Measurements from ENCODE around the gene ACTL7B. TPM values are rescaled to one million over a fixed set of nuclear protein-coding genes. Genes with fewer than 3 reads are reported as not detected.
"Not testable (repeated sequence)": the region's sequence is repeated elsewhere in the genome, so short reads cannot be mapped to it uniquely, and the experiment has no call there.

ACTL7B gene
- total RNA-seq, 2 donors from 2014 or later: not detected

DNA sequence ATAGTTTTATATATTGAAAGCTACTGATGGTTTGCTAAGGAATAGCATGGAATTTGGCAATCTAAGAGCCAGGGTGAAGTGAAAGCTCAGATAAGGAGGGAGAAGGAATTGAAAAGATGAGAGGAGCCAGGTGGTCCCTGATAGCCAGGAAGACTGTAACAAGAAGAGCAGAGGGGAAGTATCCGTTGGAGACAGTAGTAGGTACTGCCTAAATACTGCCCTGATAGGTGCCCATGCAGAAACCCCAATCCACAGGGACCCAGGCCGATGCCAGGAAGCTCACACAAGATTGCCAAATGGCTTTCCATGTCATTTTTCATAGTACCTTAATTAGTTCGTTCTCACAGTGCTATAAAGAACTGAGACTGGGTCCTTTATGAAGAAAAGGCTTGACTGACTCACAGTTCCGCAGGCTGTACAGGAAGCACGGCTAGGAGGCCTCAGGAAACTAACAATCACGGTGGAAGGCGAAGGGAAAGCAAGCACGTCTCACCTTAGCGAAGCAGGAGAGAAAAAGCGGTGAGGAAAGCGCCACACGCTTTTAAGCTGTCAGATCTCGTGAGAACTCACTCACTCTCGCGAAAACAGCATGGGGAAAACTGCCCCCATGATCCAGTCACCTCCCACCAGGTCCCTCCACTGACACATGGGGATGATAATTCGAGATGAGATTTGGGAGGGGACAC is 13.0 kb downstream of the ACTL7B start:
- Histone ChIP-seq H3K36me3 (no peaks in the 10 kb centered on the region), H3K4me1 (ENCODE audit: control insufficient read depth in 1 of 2, low read depth in 2 of 2) (no peaks in the 10 kb centered on the region), H3K27me3 (replicated peaks; ENCODE audit: insufficient read depth) (no peaks in the 10 kb centered on the region), H3K4me3 (no peak overlapping the region), H3K9me3 (no peaks in the 10 kb centered on the region), H3K27ac (no peak overlapping the region)
- TF ChIP-seq, protein P1, sequence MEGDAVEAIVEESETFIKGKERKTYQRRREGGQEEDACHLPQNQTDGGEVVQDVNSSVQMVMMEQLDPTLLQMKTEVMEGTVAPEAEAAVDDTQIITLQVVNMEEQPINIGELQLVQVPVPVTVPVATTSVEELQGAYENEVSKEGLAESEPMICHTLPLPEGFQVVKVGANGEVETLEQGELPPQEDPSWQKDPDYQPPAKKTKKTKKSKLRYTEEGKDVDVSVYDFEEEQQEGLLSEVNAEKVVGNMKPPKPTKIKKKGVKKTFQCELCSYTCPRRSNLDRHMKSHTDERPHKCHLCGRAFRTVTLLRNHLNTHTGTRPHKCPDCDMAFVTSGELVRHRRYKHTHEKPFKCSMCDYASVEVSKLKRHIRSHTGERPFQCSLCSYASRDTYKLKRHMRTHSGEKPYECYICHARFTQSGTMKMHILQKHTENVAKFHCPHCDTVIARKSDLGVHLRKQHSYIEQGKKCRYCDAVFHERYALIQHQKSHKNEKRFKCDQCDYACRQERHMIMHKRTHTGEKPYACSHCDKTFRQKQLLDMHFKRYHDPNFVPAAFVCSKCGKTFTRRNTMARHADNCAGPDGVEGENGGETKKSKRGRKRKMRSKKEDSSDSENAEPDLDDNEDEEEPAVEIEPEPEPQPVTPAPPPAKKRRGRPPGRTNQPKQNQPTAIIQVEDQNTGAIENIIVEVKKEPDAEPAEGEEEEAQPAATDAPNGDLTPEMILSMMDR (IDR thresholded peaks at IDR 0.05): no peak
- no peak for DNase-seq (ENCODE audit: low spot score)
- ATAC-seq (ENCODE audit: insufficient number of reproducible peaks, low FRiP score, low read depth): no peak

DNA sequence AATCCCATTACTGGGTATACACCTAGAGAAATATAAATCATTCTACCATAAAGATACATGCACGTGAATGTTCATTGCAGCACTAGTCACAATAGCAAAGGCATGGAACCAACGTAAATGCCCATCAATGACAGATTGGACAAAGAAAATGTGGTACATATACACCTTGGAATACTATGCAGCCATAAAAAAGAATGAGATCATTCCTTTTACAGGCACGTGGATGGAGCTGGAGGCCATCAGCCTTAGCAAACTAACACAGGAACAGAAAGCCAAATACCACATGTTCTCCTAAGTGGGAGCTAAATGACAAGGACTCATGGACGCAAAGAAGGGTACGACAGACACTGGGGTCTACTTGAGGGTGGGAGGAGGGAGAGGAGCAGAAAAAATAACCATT is 16.2 kb downstream of the ACTL7B start:
- H3K27me3 ChIP-seq (replicated peaks; ENCODE audit: insufficient read depth); H3K27ac ChIP-seq; H3K4me3 ChIP-seq; H3K4me1 ChIP-seq (ENCODE audit: control insufficient read depth in 1 of 2, low read depth in 2 of 2); DNase-seq (ENCODE audit: low spot score); H3K9me3 ChIP-seq; ATAC-seq (ENCODE audit: insufficient number of reproducible peaks, low FRiP score, low read depth); H3K36me3 ChIP-seq: not testable (repeated sequence)

DNA sequence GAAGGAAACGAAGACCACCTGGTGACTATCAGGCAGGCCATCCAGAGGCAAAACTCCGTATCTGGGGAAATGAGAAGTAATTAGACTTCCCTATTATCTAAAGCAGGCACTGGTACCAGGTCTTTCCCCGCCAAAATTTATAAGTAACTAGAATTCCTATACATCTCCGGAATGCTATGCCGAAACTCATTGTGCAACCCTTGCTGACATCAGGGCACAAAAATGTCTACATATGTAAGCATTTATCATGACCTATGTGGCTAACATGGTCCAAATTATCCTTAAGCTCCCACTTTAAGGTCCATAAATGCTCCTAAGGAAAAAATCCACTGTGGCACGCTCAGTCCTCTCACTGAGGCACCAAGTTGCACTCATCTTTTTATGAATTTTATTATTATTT is 17.8 kb downstream of the ACTL7B start:
- ATAC-seq (ENCODE audit: insufficient number of reproducible peaks, low FRiP score, low read depth): no peak
- no peaks in the 10 kb centered on the region for H3K36me3 ChIP-seq
- no peaks in the 10 kb centered on the region for H3K9me3 ChIP-seq
- H3K4me3 ChIP-seq: no peak overlapping the region
- no peaks in the 10 kb centered on the region for H3K27me3 ChIP-seq (replicated peaks; ENCODE audit: insufficient read depth)
- H3K4me1 ChIP-seq (ENCODE audit: control insufficient read depth in 1 of 2, low read depth in 2 of 2): no peaks in the 10 kb centered on the region
- no peak for DNase-seq (ENCODE audit: low spot score)
- H3K27ac ChIP-seq: no peak overlapping the region
- TF ChIP-seq, protein P1 (IDR thresholded peaks at IDR 0.05): no peak

DNA sequence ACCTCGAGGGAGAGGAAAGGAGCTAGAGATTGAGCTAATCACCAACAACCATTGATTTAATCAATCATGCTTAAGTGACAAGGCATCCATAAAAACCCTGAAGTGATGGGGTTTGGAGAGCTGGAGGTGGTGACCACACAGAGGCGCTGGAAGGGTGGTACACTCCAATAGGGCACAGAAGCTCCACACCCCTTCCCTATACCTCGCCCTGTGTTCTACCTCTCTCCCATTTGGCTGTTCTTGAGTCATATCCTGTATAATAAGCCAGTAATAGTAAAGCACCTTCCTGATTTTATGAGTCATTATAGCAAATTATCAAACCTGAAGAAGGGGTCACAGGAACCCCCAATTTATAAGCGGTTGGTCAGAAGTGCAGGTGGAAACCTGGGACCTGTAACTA is 18.3 kb downstream of the ACTL7B start:
- DNase-seq (ENCODE audit: low spot score) (no peak), ATAC-seq (ENCODE audit: insufficient number of reproducible peaks, low FRiP score, low read depth) (no peak)
- Histone ChIP-seq H3K4me1 (ENCODE audit: control insufficient read depth in 1 of 2, low read depth in 2 of 2) (no peaks in the 10 kb centered on the region), H3K36me3 (no peaks in the 10 kb centered on the region), H3K4me3 (no peak overlapping the region), H3K9me3 (no peaks in the 10 kb centered on the region), H3K27ac (no peak overlapping the region), H3K27me3 (replicated peaks; ENCODE audit: insufficient read depth) (no peaks in the 10 kb centered on the region)
- TF ChIP-seq, protein P1 (IDR thresholded peaks at IDR 0.05): no peak

DNA sequence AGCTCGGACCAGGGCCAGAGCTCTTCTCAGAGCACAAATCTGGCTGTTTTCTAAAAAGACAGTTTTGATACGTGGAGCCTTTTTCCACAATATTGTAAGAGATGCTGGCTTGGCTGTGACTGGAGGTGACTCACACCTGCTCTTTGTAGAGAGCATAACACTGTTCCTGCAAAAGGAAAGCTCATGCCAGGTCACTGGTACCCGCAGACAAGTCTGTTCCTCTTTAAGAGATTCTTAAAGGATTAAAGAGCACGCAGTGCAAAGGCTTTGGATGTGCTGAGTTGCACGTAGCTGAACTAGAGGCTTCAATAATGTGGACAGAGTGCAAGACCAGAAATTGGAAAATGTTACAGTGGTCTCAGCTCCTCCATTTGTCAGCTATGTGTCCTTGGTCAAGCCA is 19.0 kb downstream of the ACTL7B start:
- H3K9me3 ChIP-seq: no peaks in the 10 kb centered on the region
- TF ChIP-seq, protein P1 (IDR thresholded peaks at IDR 0.05): no peak
- H3K4me1 ChIP-seq (ENCODE audit: control insufficient read depth in 1 of 2, low read depth in 2 of 2): no peaks in the 10 kb centered on the region
- H3K4me3 ChIP-seq: no peak overlapping the region
- DNase-seq (ENCODE audit: low spot score) (no peak), ATAC-seq (ENCODE audit: insufficient number of reproducible peaks, low FRiP score, low read depth) (no peak)
- no peaks in the 10 kb centered on the region for H3K27me3 ChIP-seq (replicated peaks; ENCODE audit: insufficient read depth)
- no peak overlapping the region for H3K27ac ChIP-seq
- H3K36me3 ChIP-seq: no peaks in the 10 kb centered on the region

DNA sequence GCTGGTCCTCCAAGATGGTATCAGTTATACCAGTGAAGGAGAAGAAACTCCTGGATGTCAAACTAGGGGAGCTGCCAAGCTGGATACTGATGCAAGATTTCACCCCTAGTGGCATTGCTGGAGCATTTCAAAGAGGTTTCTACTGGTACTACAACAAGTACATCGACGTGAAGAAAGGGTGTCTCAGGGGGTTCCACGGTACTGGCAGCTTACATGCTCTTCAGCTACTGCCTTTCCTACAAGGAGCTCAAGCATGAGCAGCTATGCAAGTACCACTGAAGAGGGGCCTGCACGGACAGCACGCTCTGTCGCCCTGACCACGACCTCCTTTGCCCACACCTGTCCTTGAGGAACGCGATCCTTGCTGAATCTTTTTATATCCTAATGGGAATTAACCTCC is 19.5 kb downstream of the ACTL7B start:
- no peaks in the 10 kb centered on the region for H3K4me1 ChIP-seq (ENCODE audit: control insufficient read depth in 1 of 2, low read depth in 2 of 2)

More for the DNA sequence above, 19.5 kb downstream of the ACTL7B start:
- H3K9me3 ChIP-seq: no peaks in the 10 kb centered on the region
- TF ChIP-seq, protein P1 (IDR thresholded peaks at IDR 0.05): no peak
- H3K27ac ChIP-seq: no peak overlapping the region
- ATAC-seq (ENCODE audit: insufficient number of reproducible peaks, low FRiP score, low read depth): no peak
- DNase-seq (ENCODE audit: low spot score): no peak
- no peak overlapping the region for H3K4me3 ChIP-seq
- no peaks in the 10 kb centered on the region for H3K36me3 ChIP-seq
- no peaks in the 10 kb centered on the region for H3K27me3 ChIP-seq (replicated peaks; ENCODE audit: insufficient read depth)
